Fibroblast of skin of right biceps (primary cell): ENCODE data around the gene RYR3.
A peak's percentile ranks its signal among the peaks of the same experiment; 100 is the strongest.

ENCODE experiments used
- DNase-seq: peaks from one replicate; pipeline ENCODE4 v3.0.0-alpha.2; 2013

Gene RYR3

DNA sequence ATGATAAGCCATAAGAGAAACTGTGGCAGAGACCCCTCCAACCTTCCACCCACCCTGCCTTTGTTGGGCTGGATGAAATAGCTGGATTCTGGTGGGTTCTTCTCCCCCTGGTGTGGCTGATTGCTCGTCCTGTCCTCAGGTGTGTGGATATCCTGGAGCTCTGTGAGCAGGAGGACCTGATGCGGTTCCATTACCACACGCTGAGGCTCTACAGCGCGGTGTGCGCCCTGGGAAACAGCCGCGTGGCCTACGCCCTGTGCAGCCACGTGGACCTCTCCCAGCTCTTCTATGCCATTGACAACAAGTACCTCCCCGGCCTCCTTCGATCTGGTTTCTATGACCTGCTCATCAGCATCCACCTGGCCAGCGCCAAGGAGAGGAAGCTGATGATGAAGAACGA is 351.2 kb downstream of the RYR3 start:
- no peak for DNase-seq

DNA sequence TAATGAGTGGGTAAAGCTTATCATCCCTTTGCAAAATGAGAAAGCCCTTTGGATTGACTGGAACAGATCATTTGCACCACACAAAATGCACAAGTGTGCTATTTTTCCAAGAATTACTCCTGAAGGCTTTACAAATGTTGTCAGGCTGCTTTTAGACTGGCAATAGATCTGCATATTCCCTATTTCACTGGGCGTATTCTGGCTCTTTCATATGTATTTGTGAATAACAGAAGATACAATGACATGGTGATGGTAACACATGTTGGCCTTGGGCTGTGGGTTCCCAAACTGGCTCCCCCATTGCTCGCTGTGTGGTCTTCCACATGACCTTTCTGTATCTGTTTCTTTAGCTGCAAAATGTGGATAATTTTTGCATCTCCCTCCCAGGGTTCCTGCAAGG is 354.2 kb downstream of the RYR3 start:
- DNase-seq = no peak

DNA sequence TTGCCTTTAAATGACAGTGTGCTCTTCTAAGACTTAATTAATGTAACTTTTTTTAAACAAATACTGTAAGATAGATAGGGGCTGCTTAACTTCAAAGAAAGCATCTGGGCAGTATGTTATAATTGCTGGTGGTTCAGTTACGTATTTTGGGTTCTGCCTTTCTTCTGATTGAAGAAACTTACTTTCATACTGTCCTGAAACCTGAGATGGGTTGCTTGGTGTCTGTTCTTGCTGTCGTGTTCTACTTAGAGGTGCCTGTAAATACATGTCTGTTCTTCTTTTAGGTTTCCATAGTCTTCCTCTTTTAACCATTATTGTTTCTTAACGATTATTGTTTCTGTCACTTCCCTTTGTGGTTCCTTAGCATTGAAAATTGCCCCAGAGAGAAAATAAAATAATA is 359.8 kb downstream of the RYR3 start:
- DNase-seq = no peak

DNA sequence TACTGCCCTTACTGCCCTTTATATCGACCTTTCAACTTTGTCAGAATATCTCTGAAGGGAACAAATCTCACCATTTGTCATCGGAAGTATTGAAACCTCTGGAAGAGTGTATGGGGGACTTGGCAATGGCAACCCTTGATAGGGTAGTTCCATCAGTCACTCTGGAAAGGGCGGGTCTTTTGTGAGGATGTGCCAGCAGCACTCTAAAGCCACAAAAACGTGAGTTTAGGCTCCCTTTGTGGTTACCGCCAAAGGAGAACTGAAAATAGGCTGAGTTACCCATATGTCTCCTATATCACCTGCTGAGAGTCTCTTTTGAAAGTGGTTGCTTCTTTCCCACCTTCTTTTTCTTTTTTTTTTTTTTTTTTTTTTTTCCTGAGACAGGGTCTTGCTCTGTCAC is 360.7 kb downstream of the RYR3 start:
- DNase-seq = no peak

DNA sequence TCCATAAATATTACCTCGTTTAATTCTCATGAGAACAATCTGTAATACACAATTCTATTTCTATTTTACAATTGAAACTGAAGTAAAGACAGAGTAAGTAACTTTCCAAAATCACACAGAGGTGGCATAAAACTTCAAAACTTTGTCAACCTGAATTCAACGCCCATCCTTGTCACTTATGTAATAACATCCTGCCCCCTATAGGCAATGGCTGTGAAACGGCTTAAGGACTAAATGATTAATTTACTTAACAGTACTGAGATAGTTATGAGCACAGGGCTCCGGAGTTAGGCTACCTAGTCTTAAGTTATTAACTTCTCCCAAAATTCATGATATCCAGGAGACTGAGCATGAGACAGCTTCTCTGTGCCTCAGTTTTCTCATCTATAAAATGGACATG is 364.5 kb downstream of the RYR3 start:
- DNase-seq = peak; percentile 17

DNA sequence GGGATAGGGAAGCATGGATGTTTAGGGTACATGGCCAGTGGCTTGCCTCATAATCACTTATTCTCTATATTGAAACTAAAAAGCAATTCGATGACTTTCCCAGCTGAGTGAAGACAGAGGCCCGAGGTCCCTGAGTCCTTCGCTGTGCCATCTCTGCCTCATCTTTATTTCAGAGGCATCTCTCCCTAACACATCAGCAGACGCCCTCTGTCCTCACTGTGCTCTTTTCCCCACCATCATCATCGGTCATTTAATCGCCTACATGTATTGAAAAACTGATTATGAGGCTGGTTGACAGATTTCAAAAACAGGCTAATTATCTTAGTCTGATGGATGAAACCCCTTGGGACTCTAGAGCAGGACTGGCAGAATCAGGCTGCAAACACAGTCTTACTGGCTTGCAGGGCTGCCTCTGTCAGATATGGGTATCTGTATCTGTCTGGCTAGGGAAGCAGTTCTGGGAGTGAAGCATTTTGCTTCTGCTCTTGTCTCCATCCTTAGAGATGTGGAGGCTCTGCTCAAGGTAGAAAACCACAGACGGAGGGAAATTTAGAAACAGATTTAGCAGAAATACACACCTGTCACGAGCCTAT is 366.6 kb downstream of the RYR3 start:
- no peak for DNase-seq

DNA sequence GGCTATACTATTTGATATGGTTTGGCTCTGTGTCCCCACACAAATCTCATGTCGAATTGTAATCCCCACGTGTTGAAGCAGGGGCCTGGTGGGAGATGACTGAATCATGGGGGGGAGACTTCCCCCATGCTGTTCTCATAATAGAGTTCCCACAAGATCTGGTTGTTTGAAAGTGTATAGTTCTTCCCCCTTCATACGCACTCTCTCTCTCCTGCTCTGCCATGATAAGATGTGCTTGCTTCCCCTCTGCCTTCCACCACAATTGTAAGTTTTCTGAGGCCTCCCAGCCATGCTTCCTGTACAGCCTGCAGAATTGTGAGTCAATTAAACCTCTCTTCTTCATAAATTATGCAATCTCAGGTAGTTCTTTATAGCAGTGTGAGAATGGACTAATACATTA is 367.4 kb downstream of the RYR3 start:
- DNase-seq = no peak

DNA sequence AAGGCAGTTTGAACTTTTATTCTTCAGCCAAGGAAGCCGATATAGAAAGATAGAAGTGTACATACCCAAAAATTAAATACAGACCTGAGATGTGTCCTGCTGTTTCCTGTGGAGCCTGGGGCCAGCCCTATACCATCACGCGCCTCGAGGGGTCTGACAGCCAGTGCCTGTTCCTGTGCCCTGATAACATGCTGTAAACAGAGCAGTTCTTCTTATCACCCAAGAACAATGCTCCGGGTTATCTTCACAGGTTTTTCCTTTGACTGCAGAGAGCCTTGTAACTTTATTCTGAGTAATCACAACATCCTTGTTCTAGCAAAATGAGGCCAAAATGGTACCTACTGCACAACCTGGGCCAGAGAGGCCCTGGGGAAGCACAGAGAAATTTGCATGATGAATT is 367.8 kb downstream of the RYR3 start:
- DNase-seq = no peak

DNA sequence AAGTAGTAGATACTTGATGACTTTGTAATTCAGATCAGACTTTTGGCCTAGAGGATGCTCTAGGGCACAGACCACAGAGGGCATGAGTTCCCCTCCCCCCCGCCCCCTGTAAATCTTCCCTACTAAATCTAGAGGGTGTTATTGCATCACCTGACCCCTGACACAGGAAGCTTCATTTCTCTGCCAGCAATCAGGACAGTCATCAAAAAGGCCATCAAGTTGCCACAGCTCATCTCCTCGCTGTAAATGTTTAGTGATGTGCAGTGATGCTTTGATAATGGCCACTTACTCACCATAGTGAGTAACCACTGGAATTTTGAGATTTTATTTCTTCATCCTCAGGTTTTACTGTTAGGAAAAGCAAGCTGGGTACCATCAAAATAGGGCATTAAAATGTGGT is 368.3 kb downstream of the RYR3 start:
- peak; percentile 9 for DNase-seq

DNA sequence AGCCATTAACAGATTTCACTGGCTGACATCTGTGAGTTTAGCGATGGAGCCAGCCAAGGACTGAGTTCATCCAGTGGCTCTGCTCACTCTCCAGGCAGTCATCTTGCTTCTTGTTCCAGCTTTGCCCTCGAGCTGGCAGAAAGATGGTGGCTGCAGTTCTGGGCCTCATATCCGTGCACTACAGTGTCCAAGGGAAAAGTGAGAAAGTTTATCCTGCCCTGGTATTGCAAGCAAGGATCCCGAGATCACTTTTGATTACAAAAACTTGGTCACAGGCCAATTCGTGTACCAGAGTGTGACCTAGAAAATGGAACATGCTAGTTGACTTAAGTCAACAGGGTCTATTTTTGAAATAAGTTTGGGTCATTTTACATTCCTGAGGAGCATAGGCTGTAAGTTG is 369.6 kb downstream of the RYR3 start:
- no peak for DNase-seq

DNA sequence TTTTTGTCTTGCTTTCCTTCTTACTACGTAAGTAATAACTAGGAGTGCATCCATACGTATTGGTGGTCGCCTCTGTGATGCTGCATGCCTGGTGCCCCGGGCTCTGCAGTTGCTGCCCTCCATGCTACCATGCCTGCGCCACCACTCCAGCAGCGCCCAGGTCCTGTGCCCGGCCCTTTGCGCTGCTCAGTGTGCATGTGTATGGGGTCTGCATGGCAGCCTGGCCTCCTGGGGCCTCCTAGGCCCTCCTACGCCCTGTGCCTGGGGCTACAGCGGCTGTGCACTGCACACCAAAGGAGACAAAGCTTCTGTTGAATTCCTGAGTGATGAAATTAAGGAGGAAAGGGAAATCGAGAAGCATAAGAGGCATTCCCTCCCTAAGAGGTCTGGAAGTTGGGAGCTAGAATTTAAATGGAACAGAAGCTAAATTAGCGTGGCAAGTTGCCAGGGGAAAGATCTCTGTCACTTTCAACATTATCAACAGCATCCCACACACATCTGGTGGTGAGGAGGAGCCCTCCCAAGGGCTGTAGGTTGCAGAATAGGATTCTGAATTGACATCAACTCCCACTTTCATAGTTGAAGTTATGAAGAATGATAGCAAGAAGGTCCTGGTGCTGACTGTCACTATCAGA is 382.5 kb downstream of the RYR3 start:
- no peak for DNase-seq

DNA sequence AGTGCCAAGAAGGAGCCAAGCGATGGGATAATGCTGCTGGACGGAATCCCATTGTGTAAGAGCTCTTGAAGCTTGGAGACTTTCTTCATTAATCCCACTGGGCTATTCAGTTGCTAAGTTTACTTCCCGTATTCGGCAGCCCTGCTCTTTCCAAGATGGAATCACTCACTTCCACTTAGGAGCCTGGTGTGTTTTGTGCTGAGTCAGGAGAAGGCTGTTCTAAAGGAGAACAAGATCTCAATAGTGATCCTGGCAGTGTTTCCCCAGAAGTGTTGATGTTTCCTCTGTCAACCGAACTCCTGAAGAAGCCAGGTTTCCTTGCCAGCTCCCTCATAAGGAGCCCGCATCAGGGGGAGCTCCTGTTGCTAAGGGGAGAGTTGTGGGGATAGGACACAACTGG is 387.4 kb downstream of the RYR3 start:
- DNase-seq = no peak

DNA sequence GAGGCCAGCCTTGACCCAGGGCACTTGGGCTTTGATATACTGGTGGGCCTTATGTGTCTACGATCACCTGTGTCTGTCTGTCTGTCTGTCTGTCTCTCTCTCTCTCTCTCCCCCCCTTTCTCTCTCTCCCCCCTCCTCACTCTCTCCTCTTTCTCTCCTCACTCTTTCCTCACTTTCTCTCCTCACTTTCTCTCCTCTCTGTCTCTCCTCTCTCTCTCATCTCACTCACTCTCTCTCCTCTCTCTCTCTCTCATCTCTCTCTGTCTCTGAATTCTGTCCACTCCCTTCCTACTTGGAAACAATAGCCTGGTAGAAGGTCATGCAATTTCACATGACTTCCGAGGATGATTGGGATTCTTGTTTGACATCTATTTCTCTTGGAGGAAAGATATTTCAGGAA is 388.4 kb downstream of the RYR3 start:
- DNase-seq = no peak

DNA sequence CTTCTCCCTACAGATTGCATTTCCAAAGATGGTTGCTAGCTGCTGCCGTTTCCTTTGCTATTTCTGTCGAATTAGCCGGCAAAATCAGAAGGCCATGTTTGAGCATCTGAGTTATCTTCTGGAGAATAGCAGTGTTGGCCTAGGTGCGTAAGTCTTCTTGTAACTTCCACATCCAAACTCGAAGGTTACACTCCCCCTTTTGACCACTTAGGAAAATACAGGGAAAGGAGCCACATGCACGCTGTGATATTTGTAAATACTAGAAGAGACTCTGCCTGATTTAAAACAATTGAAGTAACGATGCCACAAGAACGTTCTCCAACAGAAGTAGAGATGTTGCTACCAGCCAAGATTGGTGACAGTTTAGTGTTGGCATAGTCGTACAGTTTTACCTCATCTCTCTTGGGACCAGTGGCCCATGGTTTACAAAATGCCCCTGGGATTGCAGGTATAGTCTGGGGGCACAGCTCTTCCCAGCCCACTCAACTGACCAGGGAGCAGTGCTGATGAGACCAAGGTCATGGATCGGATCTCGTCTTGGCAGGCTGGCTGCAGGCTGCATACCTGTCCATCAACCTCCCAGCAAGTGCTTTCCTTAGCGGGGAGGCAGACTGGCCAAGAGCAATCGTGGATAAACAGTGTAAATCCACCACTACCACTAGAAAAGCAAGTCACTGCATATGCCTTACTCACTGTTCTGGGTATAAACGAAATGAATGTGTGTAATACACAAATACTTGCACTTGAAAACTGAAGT is 389.1 kb downstream of the RYR3 start:
- no peak for DNase-seq

DNA sequence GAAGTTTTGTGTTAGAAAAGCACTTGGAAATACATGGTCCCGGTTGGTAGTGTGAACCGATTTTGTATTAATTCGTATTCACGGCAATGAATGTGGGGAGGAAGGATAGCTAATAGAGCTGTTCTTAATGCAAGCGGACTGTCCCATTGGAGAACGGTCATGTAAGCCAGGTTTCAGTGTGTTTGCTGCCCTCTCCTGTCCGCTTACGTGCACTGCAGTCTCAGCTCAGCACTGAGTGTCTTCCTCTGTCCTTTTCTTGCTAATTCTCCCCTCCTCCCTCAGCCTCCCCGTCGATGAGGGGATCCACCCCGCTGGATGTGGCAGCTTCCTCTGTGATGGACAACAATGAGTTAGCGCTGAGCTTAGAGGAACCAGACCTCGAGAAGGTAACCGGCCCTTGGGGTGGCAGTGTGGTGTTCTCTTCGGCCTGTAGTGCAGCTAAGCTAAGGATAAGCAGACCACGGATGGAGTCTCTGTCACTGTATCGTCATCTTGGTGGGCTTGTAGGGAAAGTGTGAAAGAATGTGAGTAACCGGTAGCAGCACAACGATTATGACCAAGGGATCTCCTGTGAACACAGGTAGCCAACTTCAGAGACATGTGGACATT is 390.0 kb downstream of the RYR3 start:
- DNase-seq = peak; percentile 65

DNA sequence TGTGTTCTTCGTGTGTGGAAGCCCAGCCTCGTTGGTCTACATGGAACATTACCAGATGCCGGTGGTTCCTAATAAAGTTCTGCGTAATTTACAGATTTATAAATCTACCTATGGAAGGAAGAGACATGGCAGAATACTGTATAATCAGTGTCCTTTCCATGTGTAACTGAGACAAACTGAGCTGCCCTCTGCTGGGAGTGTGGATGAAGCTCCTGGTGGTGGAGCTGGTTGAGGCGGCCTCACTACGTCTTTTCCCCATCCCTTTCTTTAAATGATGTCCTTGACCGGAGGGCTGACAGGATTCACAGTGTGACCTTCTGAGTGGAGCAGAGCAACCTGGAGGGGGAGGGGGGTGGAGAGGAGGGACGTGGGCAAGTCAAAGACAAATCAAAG is 390.5 kb downstream of the RYR3 start:
- no peak for DNase-seq

DNA sequence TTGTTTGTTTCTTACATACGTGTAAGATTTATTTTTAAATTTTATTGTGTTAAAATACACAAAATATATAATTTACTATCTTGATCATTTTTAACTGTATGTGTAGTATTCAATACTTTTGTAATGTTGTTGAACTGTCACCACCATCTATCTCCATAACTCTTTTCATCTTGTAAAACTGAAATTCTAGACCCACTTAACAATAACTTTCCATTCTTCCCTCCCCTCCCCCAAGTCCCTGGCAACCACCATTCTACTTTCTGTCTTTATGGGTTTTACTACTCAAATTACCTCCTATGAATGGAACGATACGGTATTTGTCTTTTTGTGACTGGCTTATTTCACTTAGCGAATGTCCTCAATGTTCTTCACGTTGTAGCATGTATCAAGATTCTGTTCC is 395.4 kb downstream of the RYR3 start:
- DNase-seq = no peak

DNA sequence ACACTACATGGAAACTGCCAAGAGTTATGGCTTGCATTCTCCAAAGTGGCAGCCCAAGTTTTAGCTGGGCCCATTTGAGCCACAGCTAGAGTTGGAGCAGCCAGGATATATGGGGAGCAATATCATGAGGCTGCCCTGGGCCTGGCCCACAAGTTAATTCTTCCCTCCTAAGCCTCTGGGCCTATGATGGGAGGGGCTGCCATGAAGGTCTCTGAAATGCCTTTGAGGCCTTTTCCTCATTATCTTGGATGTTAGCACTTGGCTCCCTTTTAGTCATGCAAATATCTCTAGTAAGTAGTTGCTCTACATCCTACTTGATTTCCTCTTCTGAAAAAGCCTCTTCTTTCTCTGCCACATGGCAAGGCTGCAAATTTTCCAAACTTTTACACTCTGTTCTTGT is 400.0 kb downstream of the RYR3 start:
- no peak for DNase-seq

DNA sequence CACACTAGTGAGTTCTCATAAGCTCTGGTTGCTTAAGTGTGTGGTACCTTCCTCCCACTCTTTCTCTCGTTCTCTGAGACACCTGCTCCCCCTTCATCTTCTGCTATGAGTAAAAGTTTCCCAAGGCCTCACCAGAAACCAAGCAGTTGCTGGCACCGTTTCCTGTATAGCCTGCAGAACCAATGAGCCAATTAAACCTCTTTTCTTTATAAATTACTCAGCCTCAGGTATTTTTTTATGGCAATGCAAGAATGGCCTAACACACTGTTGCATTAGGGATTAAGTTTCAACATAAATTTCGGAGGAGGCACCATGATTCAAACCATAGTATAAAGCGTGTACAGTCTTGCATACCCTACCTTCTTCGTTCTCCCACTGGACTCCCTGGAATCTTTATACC is 405.3 kb downstream of the RYR3 start:
- DNase-seq = no peak

DNA sequence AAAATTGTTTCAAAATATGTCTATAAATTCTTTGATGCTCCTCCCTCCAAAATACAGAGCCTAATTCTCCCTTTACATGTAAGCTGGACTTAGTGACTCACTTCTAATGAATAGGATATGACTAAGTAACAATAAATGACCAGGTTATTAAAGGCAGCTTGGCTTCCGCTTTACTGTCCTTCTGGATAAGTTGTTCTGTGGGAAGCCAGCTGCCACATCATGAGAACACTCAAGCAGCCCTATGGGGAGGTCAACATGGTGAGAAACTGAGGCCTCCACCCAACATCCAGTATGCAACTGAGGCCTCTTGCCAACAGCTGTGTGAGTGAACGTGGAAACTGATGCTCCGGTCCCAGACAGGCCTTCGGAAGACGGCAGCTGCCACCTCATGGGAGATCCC is 410.2 kb downstream of the RYR3 start:
- DNase-seq = peak; percentile 69

DNA sequence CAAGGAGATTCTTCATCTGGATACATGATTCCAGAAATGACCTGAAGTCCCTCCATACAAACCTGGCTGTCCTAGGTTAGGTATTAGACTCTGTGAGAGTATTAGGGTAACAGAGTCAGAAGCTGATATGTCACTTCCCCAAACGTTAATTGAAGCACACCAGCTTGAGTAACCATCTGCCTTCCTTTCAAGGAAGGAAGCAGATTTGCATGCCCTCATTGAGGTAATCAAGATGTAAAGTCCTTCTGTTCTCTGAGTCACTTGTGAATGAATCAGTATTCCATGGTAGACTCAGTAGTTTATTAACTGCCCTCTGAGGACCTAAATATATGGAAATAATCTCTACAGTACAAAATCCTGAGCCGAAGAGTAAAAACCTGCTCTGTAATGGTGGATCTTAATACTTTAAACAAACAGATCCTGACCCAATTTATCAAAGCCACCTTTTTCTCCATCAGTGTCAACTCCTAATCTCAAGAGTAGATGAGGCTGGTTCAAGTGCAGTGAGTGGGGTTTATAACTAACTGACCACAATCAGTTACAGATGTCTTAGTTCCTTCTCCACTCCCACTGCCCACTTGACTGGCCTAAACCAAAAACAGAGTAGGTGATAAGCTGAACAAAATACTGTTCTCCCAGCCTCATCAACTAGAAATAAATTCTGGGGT is 411.4 kb downstream of the RYR3 start:
- peak; percentile 62 for DNase-seq

DNA sequence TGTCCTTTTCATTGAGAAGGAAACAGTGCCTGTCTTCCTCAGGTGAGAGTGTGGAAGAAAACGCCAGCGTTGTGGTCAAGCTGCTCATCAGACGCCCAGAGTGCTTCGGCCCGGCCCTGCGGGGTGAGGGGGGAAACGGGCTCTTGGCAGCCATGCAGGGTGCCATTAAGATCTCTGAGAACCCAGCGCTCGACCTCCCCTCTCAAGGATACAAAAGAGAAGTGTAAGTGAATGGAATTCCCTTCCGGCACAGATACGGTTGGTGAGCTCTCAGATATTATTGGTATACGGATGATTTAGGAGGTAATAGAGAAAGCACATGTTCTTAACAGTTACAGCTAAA is 411.9 kb downstream of the RYR3 start:
- DNase-seq = no peak

DNA sequence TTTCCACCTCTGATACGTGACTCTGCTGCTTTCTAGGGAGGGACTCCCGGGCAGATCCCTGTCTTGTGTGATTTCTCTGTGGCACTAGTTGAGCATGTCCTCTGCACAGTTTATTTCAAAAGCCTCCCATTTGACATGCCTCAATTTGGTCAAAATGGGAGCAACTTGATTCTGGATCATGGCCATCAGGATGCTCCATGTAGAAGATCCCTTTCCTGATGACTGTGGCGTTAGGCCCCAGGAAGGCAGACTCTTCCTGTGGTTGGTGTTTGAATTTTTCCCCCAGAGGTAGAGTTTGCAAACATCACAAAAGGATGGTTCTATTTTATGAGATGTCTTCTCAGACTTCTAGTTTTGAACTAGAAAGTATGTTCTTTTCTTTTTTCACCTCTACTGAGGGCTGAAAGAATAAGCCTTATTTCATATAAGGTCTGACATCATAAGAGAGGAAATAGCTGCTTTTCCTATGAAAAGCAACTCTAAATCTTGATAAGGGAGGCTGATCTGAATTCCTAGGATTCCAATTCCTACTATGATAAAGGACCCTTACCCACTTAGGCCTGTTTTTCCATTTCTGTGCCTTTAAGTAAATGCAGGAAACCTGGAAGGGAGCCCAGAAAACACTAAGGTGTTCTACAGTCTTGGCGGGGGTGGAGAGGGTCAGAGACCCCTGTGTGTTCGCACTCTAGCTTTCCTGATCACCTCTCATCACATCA is 413.7 kb downstream of the RYR3 start:
- DNase-seq = no peak
